Esophagus squamous epithelium (tissue), 4 donors: ENCODE measurements around the gene ANXA7.

Experiments
- POLR2A ChIP-seq, 4 donors: fragments of 450-650 bp; IDR thresholded peaks; one replicate each; pipeline ENCODE4 v1.6.1; 2017; ENCODE audit warnings: antibody characterized with exemption in 4 of 4, mild to moderate bottlenecking in 4 of 4, moderate library complexity in 3 of 4
- TF ChIP-seq, protein P1 (sequence below), 6 experiments: fragments of 450-650 bp in 4 of 6; fragments of 200-600 bp in 2 of 6; sonication (generic) in 2 of 6; IDR thresholded peaks; one replicate each; pipeline ENCODE4 v1.5.1; 2016 to 2019; ENCODE audit warnings: antibody characterized with exemption in 6 of 6, mild to moderate bottlenecking in 4 of 6, moderate library complexity in 4 of 6

GRCh38 chr10:73386583-73386982, 27.3 kb downstream of the ANXA7 start:
- TF ChIP-seq, protein P1, sequence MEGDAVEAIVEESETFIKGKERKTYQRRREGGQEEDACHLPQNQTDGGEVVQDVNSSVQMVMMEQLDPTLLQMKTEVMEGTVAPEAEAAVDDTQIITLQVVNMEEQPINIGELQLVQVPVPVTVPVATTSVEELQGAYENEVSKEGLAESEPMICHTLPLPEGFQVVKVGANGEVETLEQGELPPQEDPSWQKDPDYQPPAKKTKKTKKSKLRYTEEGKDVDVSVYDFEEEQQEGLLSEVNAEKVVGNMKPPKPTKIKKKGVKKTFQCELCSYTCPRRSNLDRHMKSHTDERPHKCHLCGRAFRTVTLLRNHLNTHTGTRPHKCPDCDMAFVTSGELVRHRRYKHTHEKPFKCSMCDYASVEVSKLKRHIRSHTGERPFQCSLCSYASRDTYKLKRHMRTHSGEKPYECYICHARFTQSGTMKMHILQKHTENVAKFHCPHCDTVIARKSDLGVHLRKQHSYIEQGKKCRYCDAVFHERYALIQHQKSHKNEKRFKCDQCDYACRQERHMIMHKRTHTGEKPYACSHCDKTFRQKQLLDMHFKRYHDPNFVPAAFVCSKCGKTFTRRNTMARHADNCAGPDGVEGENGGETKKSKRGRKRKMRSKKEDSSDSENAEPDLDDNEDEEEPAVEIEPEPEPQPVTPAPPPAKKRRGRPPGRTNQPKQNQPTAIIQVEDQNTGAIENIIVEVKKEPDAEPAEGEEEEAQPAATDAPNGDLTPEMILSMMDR (IDR thresholded peaks at IDR 0.05), result no peak
- TF ChIP-seq POLR2A (IDR thresholded peaks at IDR 0.05), result no peak
